Hematopoietic multipotent progenitor cell treated with erythropoietin and hydrocortisone succinate and interleukin-3 and kit ligand, for 8 days (in vitro differentiated cells): ENCODE data around the gene AFAP1.

Experiments
- DNase-seq: peaks from one replicate; pipeline ENCODE4 v3.0.0-alpha.2; 2015

AFAP1 gene

DNA sequence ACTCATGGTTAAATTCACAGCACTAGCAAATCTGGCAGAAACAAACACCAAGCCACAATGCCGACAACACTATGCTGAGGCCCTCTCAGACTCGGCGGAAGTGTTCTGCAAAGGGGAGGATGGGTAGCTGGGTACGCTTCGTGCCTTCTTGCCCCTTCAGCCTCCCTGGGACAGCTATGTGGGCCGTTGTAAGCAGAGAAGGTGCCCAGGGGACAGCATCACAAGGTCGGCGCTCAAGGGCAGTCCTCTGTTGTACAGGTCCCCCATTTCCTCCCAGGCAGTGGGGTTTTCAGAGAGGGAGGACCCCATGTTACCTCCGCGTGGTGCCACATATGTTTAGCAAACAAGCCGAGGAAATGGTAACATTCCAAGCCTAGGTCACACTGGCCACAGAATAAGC is 173.6 kb downstream of the AFAP1 start:
- no peak for DNase-seq

DNA sequence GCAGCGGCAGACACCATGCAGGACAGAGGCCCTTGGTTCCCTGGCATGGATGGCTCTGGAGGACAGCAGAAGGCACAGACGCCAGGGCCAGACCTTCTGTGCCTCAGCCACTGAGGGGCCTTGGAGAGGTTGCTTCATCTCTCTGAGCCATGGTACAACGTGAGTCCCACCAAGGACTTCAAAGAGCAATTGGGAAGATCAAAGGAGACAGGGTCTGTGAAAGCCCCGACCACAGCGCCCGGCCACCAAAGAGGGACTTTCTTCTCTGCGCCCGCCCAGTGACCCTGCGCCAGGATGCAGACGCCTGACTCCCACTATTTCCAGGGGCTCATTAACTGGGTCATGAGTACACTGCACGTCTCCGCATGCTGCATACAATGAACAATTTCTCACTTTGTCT is 174.0 kb downstream of the AFAP1 start:
- no peak for DNase-seq

DNA sequence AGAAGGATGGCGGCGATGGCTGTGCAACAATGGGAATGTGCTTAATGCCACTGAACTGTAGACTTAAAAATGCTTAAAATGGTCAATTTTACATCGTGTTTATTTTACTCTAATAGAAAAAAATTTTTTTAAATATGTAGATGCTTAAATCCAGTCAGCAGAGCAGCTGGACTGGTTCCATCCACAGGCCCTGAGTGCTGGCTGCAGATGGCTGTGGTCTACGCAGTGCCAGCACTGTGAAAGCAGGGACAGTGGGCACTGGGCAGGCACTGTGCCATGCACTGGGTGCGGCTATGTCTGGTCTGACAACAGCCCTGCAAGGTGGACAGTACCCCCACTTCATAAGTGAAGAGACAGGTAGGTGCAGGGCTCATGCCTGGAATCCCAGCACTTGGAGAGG is 175.2 kb downstream of the AFAP1 start:
- DNase-seq, result no peak

DNA sequence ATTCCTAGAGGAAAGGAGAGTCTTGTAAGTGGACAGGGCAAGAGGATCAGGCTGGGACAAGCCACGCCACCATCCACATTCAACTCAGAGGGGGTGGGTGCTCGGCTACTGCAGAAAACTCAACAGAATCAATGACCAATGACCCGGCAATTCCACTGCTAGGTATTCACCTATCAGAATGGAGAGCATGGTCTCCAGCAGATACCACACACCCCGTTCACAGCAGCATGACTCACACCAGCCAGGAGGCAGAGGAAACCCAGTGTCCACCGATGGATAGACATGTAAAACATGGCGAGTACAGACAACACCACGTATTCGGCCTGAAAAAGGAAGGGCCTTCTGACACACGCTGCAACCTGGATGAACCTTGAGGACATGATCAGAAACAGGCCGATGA is 175.9 kb downstream of the AFAP1 start:
- no peak for DNase-seq

DNA sequence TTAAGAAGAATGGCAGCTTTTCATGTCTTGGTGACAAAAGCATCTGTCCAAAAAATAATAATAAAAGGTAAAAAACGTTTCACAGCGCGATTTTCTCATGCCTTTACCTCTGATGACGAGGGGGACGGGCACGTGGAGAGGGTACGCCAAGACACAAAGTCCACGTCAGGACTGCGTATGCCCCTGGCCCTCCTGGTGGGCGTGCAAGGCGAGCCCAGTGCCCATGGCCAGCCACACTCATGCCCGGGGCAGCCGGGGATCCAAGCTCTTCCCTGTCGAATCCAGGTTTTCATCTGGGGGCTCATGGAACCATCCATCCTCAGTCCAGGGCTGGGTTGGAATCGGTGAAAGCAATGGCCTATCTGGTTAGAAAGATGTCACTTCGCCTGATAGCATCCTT is 176.6 kb downstream of the AFAP1 start:
- no peak for DNase-seq

DNA sequence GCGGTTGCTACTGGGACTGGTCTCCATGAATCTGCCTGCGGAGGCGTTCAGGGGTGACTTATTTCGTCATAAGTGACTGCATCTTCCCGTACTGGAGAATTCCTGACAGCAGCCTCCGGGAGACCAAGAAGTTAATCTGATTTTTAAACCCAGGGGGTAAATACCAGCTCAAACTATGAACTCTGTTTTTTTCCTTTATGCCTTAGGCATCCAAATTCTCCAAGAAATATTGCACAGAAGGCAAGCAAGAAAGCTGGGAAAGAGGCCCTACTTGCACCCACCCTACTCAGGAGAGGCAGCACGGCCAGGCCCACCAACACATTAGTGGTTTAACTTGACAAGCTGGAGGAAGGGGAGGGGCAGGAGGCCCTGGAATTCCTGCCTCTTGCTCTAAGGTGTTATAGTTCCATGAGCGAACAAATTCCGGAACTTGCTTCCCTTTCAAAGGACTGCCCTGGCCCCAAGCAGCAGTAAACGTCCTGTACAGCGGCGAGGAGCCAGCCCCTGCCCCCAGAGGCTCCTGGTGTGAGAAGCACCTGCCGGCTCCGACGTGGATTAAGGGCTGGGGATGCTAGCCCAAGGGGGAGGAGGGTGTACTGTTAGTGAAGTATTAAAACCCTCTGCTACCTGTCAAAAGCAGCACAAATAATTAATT is 177.2 kb downstream of the AFAP1 start:
- no peak for DNase-seq

DNA sequence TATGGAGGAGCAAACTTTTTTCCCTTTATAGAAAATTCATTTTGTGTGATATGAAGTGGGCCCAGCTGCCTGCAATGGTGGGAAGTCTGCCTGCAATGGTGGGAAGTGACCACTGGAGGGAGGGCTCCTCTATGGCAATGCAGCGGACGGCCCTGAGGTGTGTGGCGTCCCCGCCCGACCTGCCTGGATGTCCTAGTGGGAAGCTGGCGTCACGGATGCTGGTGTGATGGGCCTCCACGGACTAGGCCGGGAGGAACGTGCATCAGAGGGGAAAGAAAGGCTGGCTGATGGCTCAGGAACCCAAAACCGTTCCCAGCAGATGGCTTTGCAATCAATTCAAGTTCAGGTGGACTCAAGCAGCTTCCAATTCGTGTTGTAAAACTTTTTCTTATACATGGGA is 177.9 kb downstream of the AFAP1 start:
- peak; percentile 51 for DNase-seq

DNA sequence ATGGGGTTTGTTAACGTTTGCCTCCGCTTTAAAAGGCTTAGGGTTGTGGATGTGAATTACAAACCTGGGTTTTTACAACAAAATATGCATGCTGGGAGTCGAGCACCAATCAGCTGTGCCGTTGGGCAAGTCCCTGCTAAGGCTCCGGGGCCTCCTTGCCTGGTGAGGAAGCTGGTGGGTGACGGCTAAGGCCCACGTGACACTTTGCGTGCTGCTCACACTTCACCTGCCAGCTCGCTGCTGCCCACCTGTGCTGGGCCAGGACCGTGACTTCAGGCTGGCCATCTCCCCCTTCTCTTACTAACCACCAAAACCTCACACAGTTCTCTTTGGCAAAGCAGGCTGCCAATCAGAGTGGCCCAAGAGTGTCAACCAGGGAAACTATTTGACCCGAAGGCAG is 178.3 kb downstream of the AFAP1 start:
- DNase-seq, result no peak

DNA sequence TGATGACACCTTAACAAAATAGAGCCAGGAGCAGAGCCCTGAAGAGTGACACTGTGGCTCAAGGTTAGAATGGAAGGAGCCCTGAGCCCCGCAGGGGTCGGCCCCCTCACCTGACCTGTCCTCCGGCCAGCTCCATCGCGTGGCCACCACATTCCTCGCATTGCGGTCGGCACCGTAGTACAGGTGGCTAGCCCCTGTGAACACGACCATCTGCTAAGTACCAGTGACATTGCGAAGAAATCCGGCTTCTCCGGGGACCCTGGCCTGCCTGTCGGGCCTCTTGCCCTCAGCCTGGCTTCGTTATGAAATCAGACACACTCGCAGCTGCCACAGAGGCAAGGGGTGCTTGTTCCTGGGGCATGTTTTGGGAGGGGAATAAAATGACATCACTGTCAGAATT is 179.0 kb downstream of the AFAP1 start:
- DNase-seq, result no peak

DNA sequence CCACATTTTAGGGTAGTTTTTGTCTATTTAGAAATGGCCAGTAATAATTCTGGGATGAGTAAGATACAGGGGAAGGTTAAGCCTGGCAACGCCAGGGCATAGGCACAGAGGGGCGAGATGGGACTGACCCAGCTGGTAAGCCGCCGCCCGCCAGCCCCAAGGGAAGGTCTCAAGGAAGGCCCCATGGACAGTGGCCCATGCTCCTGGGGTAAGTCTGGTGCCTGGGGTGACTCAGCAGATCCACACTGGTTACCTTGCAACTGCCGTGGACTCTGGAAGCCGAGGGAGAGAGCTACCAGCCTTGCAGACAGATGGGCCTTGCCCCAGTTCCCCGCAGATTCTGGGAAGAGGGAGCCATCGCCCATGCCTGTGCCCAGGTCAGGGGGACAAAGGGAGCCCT is 179.4 kb downstream of the AFAP1 start:
- no peak for DNase-seq

DNA sequence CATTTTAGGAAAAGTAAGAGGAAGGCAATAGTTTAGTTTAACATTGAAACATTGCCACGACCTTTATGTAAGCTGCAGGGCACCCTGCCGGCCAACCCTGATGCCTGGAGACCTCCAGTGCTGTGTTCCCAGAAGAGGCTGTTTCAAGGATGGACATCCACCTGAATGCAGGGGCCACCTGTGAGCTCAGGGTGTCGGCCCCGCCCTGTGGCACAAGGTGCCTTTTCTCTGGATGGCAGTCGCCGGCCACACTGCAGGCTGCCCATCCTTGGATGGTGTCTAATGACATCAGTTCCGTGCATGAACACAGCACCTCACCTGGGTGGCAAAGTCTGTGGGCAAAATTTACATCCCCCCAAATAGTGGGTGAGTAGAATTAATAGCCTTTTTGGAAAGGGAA is 180.0 kb downstream of the AFAP1 start:
- DNase-seq, result no peak

DNA sequence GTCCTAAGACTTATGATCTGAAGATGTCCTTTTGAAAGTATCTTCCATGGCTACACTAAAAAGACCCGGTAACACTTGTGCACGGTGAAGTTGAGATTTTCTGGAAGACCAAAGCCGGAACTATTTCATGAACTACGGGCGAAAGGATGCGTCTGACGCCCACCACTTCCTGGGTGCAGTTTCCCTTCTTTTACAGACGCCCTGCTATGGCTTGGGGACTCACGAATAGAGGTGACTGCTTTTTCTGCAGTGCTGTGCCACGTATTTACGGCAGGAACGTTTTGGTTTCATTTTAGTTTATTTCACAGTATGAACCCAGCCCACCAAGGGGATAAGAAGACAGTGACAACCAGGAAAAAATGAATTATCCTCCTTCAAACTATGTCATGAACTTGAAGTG is 180.4 kb downstream of the AFAP1 start:
- DNase-seq, result no peak

DNA sequence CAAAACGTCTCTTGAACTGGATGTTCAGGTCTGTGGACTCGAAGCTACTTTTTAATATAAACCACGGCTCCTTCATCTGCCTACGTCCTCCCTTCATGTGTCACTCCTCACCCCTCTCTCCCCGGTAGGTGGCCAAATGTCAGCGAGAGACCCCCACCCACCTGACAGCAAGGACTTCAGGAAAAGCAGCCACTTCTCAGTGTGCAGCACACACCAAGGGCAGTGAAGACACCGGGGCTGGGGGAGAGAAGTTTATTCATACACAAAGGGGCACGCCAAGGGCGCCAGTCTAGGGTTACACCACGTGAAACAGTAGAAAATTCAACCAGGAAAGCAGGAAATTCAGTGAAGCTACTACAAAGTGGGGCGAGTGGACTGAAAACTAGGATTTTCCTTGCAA is 181.2 kb downstream of the AFAP1 start:
- DNase-seq, result no peak

DNA sequence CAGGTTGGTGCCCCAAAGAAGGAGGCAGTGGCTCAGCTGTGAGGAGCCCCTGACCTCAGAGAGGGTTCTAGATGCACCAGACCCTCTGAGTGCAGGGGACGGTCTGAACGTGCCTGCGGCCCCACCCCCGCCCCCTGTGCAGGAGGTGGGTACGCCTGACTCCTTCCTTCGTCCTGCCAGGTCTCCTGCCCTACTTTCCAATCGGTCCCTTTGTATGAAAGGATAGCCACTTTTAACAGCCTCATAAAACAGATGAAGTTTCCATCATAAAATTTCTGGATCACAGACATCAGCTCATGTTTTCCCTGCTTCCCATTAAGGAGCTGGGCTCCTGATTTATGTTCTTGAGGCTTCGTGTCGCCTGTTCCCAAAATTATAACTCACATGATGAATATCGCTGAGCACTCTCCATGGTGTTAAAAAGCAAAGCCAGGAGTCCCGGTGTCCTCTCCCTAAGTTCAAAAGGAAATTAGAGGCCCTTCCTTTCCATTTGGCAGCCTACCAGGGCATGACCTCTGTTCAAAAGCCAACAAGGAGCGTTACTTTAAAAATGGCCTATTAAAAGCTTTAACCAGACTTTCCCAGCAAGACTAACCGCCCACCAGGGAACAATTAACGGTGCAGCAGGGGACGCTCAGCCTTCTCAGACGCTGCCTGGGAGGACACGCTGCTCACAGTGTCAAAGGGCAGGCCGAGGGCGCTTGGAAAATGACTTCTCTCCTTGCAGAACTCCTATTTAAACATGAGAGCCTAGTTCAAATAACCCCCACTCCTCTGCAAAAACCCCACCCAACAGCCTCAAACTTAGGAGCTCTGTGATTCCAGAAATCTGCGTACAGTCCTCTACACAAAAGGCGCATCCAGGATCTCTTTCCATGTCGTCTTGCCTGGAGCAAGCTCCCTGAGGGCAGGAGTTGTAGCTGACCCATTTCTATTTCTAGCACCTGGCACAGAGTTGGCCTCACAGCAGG is 181.9 kb downstream of the AFAP1 start:
- DNase-seq, result no peak

DNA sequence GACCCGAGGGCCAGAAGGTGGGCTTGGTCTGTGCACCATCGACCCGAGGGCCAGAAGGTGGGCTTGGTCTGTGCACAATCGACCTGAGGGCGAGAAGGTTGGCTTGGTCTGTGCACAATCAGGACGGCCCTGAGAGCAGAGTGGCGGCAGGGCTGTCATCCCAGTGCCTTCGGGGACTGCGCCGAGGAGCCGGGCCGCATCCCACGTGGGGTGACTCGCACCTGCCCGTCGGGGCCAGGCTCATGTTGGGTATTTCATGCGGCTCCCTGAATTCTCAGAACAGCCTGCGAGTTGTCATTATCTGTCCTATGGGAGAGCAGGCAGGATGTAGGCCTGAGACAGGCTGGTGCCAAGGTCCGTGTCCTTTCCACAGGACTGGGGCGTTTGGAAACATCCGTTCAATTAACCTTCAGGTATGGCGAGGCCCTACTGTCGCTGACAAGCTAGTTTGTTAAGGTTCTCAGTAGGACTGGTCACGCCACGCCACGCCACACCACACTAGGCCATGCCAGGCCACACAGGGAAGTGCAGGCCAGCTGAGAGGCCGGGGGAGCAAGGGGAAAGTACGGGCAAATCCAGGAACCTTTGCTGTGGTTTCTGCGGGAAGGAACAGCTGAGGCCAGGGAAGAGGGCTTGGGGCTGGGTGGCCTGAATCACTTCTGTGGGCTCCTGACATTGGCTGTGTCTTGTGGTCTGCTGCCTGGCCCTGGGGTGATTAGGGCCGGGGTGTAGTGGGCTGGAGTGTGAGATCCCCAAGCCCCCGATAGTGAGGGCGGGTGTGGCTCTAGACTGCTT is 182.9 kb downstream of the AFAP1 start:
- DNase-seq, result no peak

DNA sequence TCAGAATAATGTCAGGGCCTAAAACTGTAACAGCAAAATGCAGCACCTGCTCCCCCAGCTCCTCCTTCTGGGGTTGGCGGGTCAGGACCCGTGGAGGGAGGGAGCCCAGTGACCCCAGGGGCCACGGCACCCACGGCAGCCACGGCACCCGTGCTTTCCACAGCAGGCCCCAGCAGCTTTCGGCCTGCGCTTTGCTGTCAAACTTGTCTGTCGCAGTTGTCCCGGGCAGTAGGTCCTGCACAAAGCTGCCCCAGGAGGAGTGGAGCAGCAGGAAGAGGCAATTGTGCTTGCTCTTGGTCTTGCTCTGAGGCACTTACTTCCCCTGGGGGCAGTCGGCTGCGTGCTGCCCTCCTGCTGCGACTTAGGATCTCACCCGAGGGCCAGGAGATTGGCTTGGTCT is 183.6 kb downstream of the AFAP1 start:
- no peak for DNase-seq

DNA sequence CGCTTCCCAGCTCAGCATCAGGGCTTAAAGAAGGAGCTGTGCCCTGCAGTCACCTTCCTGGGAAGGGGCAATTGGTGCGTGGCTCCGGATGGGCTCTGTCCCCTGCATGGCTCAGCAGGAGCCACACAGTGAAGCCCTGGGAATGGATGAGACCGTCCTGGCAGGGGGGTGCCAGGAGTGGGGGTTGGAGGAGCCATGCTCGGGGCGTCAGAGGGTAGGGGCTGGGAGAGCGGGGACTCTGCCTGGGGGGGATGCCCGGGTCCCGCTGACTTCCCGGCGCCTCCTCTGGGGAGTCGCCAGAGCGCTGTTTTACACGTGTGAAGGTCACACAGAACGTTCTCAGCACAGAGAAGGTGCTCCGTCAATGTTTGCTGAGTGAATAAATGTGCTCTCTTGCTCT is 184.1 kb downstream of the AFAP1 start:
- DNase-seq, result no peak

DNA sequence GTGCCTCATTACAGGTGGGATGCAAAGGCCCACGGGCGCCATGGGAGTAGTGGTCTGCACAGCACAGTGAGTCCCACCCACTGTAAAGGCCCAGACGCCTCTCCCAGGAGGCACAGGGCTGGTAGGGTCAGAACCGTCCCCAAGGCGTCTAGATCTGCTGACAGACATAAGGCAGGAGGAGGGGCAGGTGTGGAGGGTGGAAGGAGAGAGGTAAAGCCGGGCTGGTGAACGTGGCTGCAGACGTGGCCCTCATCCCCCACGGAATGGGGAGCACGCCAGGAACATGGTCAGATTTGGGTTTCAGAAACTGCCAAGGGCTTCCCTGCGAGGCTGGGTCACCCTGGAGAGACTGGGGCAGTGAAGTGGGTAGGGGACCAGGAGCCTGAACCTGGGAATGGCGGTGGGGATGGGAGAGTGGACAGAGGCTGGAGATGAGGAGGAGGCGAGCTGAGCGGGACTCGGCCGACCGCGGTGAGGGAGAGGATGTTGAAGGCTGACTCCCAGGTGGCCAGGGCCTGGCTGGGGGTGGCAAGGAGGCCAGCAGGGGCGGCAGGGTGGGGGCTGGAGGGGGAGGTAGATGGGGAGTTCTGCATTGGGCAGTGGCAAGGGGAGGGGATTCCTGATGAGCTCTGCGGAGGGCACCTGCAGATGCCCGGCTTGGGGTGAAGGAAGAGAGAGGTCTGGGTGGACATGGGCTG is 184.9 kb downstream of the AFAP1 start:
- no peak for DNase-seq

DNA sequence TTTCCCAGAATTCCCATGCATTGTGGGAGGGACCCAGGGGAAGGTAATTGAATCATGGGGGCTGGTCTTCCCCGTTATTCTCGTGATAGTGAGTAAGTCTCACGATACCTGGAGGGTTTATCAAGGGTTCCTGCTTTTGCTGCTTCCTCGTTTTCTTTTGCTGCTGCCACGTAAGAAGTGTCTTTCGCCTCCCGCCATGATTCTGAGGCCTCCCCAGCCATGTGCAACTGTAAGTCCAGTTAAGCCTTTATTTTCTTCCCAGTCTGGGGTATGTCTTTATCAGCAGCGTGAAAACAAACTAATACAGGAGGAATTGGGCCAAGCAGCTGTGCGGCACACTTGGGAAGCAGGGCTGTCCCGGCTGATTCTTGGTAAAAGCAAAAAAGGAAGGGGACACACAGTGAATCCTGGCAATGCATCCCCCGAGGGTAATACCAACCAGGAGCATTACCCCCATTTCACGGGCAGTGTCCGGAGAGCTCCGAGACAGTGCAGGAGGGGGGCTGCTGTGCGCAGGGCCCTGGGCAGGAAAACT is 185.7 kb downstream of the AFAP1 start:
- DNase-seq, result no peak

DNA sequence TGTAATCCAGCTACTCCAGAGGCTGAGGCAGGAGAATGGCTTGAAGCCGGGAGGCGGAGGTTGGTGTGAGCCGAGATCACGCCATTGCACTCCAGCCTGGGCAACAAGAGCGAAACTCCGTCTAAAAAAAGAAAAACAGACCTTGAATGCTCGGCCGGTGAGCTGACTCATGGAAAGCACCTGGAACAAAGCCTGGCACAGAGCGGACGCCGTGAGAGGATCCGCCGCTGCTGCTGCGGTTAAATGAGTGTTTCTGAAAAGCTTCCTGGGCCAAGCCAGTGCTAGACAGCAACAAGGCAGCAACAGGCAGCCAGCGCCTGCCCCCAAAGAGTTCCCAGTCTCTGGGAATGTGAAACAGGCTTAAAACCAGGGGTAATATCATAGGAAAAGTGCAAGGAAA is 186.4 kb downstream of the AFAP1 start:
- no peak for DNase-seq

DNA sequence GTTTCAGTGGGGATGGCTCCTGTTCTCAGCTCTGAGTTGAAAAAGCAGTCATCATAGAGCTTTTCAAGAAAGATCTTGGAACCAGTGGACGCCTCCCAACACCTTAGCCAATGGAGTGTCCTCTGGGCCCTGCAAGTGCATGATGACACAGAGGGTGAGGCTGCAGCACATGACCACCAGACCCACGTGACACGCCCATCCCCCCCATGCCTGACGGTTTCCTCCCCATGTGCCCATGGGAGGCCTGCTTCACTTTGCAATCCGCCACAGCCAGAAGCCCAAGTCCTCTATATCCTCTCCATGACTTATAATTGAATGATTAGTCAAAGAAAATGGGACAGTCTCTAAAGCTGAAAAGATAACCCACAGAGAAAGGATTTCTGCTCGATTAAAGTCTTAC is 187.0 kb downstream of the AFAP1 start:
- peak; percentile 2 for DNase-seq

DNA sequence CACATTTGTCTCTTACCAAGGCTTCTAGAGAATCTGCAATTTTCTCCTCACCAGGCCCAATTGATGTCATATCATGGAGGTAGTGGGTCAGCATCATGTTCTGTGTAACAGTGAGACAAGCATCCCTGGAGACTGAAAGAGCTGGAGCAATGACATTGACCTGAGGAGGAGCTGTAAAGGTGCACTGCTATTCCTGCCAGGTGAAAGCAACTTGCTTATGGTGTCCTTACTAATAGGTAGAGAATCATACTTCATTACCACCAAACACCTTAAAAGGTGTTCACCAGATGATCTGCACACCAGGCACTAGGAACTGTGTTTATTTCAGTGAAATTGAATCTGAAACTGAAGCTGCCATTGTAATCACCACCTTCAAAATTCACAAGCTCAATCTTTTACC is 188.7 kb downstream of the AFAP1 start:
- no peak for DNase-seq

DNA sequence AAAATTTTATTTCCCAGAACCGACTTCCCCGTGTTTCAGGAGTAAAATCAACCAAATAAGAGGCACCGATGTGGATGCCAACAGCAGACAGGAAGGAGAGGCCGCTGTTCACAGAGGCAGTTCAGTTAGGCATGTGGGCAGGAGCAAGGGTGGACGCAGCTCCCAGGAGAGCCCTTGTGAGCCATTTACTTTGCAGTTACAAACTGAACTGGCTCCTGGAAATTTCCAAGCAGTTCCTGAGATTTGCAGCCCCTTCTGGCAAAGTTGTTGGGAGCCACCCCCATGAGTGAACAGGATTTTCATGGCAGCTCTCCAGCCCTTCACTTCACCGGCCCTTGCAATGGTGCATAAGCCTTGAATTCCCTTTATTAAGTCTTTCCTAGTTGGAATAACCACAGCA is 189.1 kb downstream of the AFAP1 start:
- DNase-seq, result no peak
